SK-N-MC (cell line): ENCODE data around the gene PPP2R2B.

Source experiments
- EZH2 ChIP-seq: fragments of 200-600 bp; sonication (generic); IDR thresholded peaks from one replicate; pipeline ENCODE4 v1.6.1; 2017; ENCODE audit warnings: antibody characterized with exemption
- FOXP2 ChIP-seq: optimal IDR thresholded peaks from 2 replicates; pipeline ENCODE3; 2011; ENCODE audit warnings: mild to moderate bottlenecking, moderate library complexity; ENCODE audit not compliant: insufficient read depth; ENCODE audit errors: extremely low read length, control extremely low read depth
- POLR2AphosphoS5 ChIP-seq: IDR thresholded peaks from 2 replicates; pipeline ENCODE4 v1.6.1; 2012; ENCODE audit warnings: mild to moderate bottlenecking, low read depth, low read length, borderline replicate concordance

DNA sequence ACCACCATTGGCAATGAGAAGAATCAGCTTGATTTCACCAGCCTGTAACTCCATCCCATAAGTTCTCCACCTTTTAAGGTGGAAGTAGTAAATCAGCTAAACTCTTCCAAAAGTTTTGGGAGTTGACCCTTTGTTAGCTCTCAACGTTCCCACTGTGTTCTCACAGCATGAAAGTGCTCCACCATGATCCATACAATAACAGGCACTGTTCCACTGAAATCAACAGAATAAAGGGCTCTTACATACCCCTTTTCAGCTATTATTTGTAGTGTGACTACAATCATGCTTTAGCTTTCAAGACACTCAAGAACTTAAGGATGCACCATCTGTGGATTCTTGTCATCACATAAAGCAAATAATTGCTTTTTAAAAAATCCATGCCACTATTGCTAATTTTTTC lies 81.6 kb downstream of the PPP2R2B start:
- no peak for TF ChIP-seq EZH2
- TF ChIP-seq POLR2AphosphoS5, result no peak
- TF ChIP-seq FOXP2, result no peak
